ENCODE data around the gene KCNG2.

The KCNG2 gene

GRCh38 chr18:79888016-79888415, 90.3 kb downstream of the KCNG2 start:
- no peak overlapping the region for H3K4me2 ChIP-seq
- H3K27me3 ChIP-seq, result no peaks in the 10 kb centered on the region
- TF ChIP-seq Cebpa-rat (IDR thresholded peaks at IDR 0.05), result no peak
- no peaks in the 10 kb centered on the region for H4K20me1 ChIP-seq
- H3K4me1 ChIP-seq, result peaks cover 18% of the 10 kb centered on the region
- H3K27ac ChIP-seq, result no peak overlapping the region
- H3K9me3 ChIP-seq, result peaks cover 57% of the 10 kb centered on the region
- H3K4me3 ChIP-seq, result no peak overlapping the region
- no peak overlapping the region for H3K9ac ChIP-seq
- no peaks in the 10 kb centered on the region for H3K36me3 ChIP-seq

GRCh38 chr18:79889569-79889968, 91.8 kb downstream of the KCNG2 start:
- H3K27ac ChIP-seq, result no peak overlapping the region
- no peak overlapping the region for H3K4me2 ChIP-seq
- peaks cover 11% of the 10 kb centered on the region for H3K4me1 ChIP-seq
- no peaks in the 10 kb centered on the region for H3K36me3 ChIP-seq
- H3K27me3 ChIP-seq, result no peaks in the 10 kb centered on the region
- H3K9me3 ChIP-seq, result peaks cover 73% of the 10 kb centered on the region
- H4K20me1 ChIP-seq, result no peaks in the 10 kb centered on the region
- TF ChIP-seq Cebpa-rat (IDR thresholded peaks at IDR 0.05), result no peak
- no peak overlapping the region for H3K4me3 ChIP-seq
- H3K9ac ChIP-seq, result no peak overlapping the region

GRCh38 chr18:79890674-79891073, 92.9 kb downstream of the KCNG2 start:
- no peak for TF ChIP-seq Cebpa-rat (IDR thresholded peaks at IDR 0.05)
- H3K9me3 ChIP-seq, result peaks cover 84% of the 10 kb centered on the region

GRCh38 chr18:79896738-79897137, 99.0 kb downstream of the KCNG2 start:
- Histone ChIP-seq H3K9me3 (peaks cover 100% of the 10 kb centered on the region), H3K4me1 (no peaks in the 10 kb centered on the region), H4K20me1 (no peaks in the 10 kb centered on the region), H3K36me3 (peaks cover 45% of the 10 kb centered on the region), H3K4me2 (no peak overlapping the region), H3K4me3 (no peak overlapping the region), H3K27me3 (no peaks in the 10 kb centered on the region), H3K27ac (no peak overlapping the region), H3K9ac (no peak overlapping the region)
- no peak for TF ChIP-seq Cebpa-rat (IDR thresholded peaks at IDR 0.05)

More at GRCh38 chr18:79890674-79891073, 92.9 kb downstream of the KCNG2 start:
- H3K4me2 ChIP-seq, result no peak overlapping the region
- H3K9ac ChIP-seq, result no peak overlapping the region
- H3K36me3 ChIP-seq, result no peaks in the 10 kb centered on the region
- H3K27me3 ChIP-seq, result no peaks in the 10 kb centered on the region
- H3K27ac ChIP-seq, result no peak overlapping the region
- H3K4me1 ChIP-seq, result no peaks in the 10 kb centered on the region; the same call in 1 of the 2 replicates
- no peak overlapping the region for H3K4me3 ChIP-seq
- no peaks in the 10 kb centered on the region for H4K20me1 ChIP-seq

- Histone ChIP-seq H3K4me1 (no peaks in the 10 kb centered on the region), H3K4me2 (no peak overlapping the region), H3K36me3 (peaks cover 58% of the 10 kb centered on the region), H3K9me3 (peaks cover 100% of the 10 kb centered on the region), H3K4me3 (no peak overlapping the region), H3K27ac (no peak overlapping the region), H3K9ac (no peak overlapping the region), H4K20me1 (0 out of 2 replicates have a peak, but pooled peaks cover 6% of the 10 kb centered on the region), H3K27me3 (no peaks in the 10 kb centered on the region)
- no peak for TF ChIP-seq Cebpa-rat (IDR thresholded peaks at IDR 0.05)
Measured at GRCh38 chr18:79897940-79898625, 100.3 kb downstream of the KCNG2 start.

GRCh38 chr18:79898952-79899608, 101.3 kb downstream of the KCNG2 start:
- H3K4me2 ChIP-seq, result no peak overlapping the region
- H3K27ac ChIP-seq, result no peak overlapping the region
- H3K27me3 ChIP-seq, result no peaks in the 10 kb centered on the region
- peaks cover 68% of the 10 kb centered on the region for H3K36me3 ChIP-seq
- H3K9ac ChIP-seq, result no peak overlapping the region
- H4K20me1 ChIP-seq, result 0 out of 2 replicates have a peak, but pooled peaks cover 9% of the 10 kb centered on the region
- peaks cover 99% of the 10 kb centered on the region for H3K9me3 ChIP-seq
- H3K4me3 ChIP-seq, result no peak overlapping the region
- H3K4me1 ChIP-seq, result no peaks in the 10 kb centered on the region
- TF ChIP-seq Cebpa-rat (IDR thresholded peaks at IDR 0.05), result no peak

GRCh38 chr18:79899609-79900445, 102.1 kb downstream of the KCNG2 start:
- H4K20me1 ChIP-seq, result peaks cover 17% of the 10 kb centered on the region
- peaks cover 96% of the 10 kb centered on the region for H3K9me3 ChIP-seq
- H3K27ac ChIP-seq, result no peak overlapping the region
- H3K36me3 ChIP-seq, result peaks cover 75% of the 10 kb centered on the region
- no peaks in the 10 kb centered on the region for H3K4me1 ChIP-seq
- no peak for TF ChIP-seq Cebpa-rat (IDR thresholded peaks at IDR 0.05)
- H3K4me3 ChIP-seq, result no peak overlapping the region
- H3K4me2 ChIP-seq, result no peak overlapping the region
- no peak overlapping the region for H3K9ac ChIP-seq
- no peaks in the 10 kb centered on the region for H3K27me3 ChIP-seq

- no peak overlapping the region for H3K9ac ChIP-seq
- H3K4me3 ChIP-seq, result no peak overlapping the region
- TF ChIP-seq Cebpa-rat (IDR thresholded peaks at IDR 0.05), result no peak
- H3K4me2 ChIP-seq, result no peak overlapping the region
- peaks cover 27% of the 10 kb centered on the region for H4K20me1 ChIP-seq
- H3K4me1 ChIP-seq, result no peaks in the 10 kb centered on the region
- H3K27ac ChIP-seq, result no peak overlapping the region
- peaks cover 86% of the 10 kb centered on the region for H3K9me3 ChIP-seq
- no peaks in the 10 kb centered on the region for H3K27me3 ChIP-seq
- peaks cover 86% of the 10 kb centered on the region for H3K36me3 ChIP-seq
Measured at GRCh38 chr18:79900610-79901570, 103.2 kb downstream of the KCNG2 start.

GRCh38 chr18:79901665-79902064, 103.9 kb downstream of the KCNG2 start:
- Histone ChIP-seq H3K4me1 (no peaks in the 10 kb centered on the region), H3K36me3 (peaks cover 92% of the 10 kb centered on the region), H3K4me2 (no peak overlapping the region), H3K9ac (no peak overlapping the region), H4K20me1 (peaks cover 35% of the 10 kb centered on the region), H3K4me3 (no peak overlapping the region), H3K9me3 (peaks cover 78% of the 10 kb centered on the region), H3K27me3 (no peaks in the 10 kb centered on the region), H3K27ac (no peak overlapping the region)
- no peak for TF ChIP-seq Cebpa-rat (IDR thresholded peaks at IDR 0.05)

Data from BLaER1 (cell line).